GM21723 (cell line): ENCODE data around the gene MYRF.

ENCODE experiments used
- ATAC-seq: cut with Tn5 transposase; IDR thresholded peaks from one replicate; pipeline ENCODE4 v1.9.1; 2021; ENCODE audit warnings: mild to moderate bottlenecking, moderate library complexity; ENCODE audit not compliant: unreplicated experiment

The MYRF gene

DNA sequence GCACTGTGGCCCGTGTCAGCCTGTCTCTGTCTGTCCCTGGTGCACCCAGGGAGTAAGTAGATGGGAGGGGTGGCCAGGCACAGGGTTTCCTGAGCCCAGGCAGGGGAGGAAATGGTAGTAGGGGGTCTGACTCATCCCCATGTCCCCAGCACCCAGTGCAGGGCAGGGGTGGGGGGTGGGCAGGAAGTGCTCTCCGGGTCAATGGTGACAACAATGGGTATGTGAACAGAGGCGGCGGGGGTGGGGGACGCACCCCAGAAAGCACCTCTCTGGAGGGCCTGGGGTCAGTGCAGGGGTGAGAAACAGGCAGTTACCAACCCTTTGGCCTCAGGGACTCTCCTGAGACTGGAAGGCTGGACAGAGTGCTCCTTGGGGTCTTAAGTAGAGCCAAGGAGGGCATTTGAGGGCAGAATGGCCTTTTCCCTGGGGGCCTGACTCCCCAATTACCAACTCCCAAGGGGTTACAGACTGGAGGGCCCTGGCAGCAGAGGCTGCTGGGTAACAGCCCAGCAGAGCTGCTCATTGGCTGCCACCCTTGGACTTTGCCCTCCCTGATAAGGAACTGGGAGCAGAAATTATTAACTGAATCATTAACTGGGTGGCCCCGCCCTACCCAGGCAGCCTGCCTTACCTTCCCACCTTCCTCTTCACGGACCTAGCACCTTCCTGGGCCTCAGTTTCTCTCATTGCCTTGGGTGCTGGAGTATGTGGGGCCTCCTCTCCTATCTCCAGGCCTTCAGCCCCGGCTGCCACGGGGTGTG, 4.2 kb downstream of the MYRF start:
- ATAC-seq, result peak; percentile 50

- ATAC-seq, result no peak
Observed at GRCh38 chr11:61757213-61757862, 4.9 kb downstream of the MYRF start.

- ATAC-seq, result no peak
Observed at GRCh38 chr11:61760946-61761345, 8.5 kb downstream of the MYRF start.

- ATAC-seq, result no peak
Observed at GRCh38 chr11:61761440-61762222, 9.2 kb downstream of the MYRF start.

GRCh38 chr11:61762223-61762615, 9.8 kb downstream of the MYRF start:
- no peak for ATAC-seq

GRCh38 chr11:61762798-61763197, 10.4 kb downstream of the MYRF start:
- ATAC-seq, result no peak

DNA sequence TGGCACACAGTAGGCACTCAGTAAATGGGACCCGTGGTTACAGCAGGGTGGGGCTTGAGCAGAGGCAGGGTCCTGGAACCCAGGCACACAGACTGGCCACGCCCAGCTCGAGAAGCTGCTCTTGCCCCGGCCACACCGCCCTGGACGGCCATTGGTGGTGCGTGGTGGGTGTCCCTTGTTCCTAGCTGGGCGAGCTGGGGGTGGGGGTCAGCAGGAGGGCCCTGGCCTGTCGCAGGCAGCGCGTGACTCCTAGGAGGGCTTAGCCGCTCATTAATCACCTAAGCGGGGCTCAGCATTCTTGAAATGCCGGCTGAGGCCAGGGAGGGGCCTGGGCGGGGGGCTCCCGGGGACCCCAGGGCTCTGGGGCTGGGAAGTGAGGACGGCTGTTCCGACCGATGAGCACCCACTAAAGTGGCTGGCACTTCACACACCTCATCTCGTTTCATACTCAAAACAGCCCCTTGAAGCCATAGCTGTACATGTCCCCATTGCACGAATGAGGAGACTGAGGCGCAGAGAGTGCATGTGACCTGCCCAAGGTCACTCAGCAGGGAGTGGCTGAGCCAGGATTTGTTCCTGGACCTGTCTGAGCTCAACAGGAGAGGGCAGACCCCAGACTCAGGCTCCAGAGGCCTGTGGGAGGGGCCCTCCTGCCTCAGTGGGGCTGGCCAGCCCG, 11.6 kb downstream of the MYRF start:
- no peak for ATAC-seq

GRCh38 chr11:61764606-61765260, 12.3 kb downstream of the MYRF start:
- no peak for ATAC-seq

- no peak for ATAC-seq
Observed at GRCh38 chr11:61765550-61766253, 13.3 kb downstream of the MYRF start.

- ATAC-seq, result no peak
Observed at GRCh38 chr11:61766353-61766841, 14.0 kb downstream of the MYRF start.

GRCh38 chr11:61768376-61769076, 16.1 kb downstream of the MYRF start:
- no peak for ATAC-seq

DNA sequence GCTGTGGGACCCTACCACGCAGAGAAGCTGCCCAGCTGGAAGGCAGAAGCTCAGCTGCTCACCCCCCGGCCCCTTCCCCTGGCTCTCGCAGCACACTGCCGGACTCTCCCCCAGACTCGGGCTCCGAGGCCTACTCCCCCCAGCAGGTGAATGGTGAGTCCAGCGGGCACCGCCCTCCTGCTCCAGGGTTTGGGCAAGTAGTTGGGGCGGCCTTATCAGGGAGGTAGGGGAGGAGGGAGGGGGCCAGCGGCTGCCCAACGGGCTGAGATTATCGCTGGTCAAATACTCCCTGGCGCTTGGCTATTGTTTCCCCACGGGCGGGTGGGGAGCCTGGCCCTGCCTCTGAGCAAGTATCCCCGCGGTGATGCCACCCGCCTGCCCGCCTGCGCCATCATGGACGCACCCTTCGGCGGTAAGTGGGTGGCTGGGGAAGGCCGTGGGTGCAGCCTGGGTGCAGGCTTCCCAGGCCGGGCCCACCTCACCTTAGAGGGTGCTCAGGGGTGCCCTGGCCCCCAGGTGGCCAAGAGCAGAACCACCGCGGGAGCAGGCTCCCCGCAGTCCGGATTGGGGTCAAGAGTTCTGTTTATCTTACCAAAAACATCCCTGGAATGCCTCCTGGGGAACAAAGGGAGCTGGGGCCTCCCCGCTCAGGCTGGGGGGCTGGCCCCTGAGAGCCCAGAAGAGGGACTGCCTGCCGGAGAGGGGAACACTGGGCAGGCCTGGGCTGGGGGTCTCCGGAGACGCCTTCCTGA, 16.9 kb downstream of the MYRF start:
- no peak for ATAC-seq

- ATAC-seq, result no peak
Observed at GRCh38 chr11:61769946-61770683, 17.7 kb downstream of the MYRF start.

GRCh38 chr11:61771195-61771894, 18.9 kb downstream of the MYRF start:
- no peak for ATAC-seq

GRCh38 chr11:61771985-61772455, 19.6 kb downstream of the MYRF start:
- ATAC-seq, result no peak

- no peak for ATAC-seq
Observed at GRCh38 chr11:61773356-61773755, 20.9 kb downstream of the MYRF start.

DNA sequence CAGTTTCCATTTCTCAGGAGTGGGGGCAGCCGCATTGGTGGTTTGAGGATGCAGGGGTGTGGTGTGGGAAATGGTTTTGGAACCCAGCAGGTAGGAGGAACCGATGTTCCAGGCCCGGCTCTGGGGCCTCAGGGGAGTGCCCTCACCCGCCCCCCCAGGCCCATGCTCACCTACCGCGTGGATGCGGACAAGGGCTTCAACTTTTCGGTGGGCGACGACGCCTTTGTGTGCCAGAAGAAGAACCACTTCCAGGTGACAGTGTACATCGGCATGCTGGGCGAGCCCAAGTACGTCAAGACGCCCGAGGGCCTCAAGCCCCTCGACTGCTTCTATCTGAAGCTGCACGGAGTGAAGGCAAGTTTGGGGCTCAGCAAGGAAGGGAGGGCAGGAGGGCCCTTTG, 21.4 kb downstream of the MYRF start:
- no peak for ATAC-seq
